GM12891 (cell line): ENCODE results near the gene SLC6A19.
"Not testable (repeated sequence)": the region's sequence is repeated elsewhere in the genome, so short reads cannot be mapped to it uniquely, and the experiment has no call there.

Source experiments
- DNase-seq: peaks from one replicate; pipeline ENCODE4 v3.0.0; 2011; ENCODE audit warnings: low spot score; ENCODE audit not compliant: insufficient read length
- FAIRE-seq: peaks from 2 replicates; lab custom pipeline; 2011; peaks lifted over from hg19 to GRCh38; lab: Jason Lieb, UNC
- PAX5 ChIP-seq: IDR thresholded peaks from 2 replicates; pipeline ENCODE4 v1.6.1; 2011; ENCODE audit warnings: low read length, moderate library complexity, mild to moderate bottlenecking; ENCODE audit not compliant: insufficient read depth, severe bottlenecking
- POLR2A ChIP-seq: IDR thresholded peaks from 2 replicates; pipeline ENCODE4 v1.6.1; 2011; ENCODE audit warnings: low read depth, low read length, control low read depth
- POLR2AphosphoS5 ChIP-seq: IDR thresholded peaks from 2 replicates; pipeline ENCODE4 v1.6.1; 2011; ENCODE audit warnings: low read depth, low read length, control low read depth
- POU2F2 ChIP-seq: IDR thresholded peaks from 2 replicates; pipeline ENCODE4 v1.6.1; 2011; ENCODE audit warnings: low read depth, mild to moderate bottlenecking, control low read depth, low read length, moderate library complexity
- SPI1 ChIP-seq: IDR thresholded peaks from 2 replicates; pipeline ENCODE4 v1.6.1; 2011; ENCODE audit warnings: low read depth, low read length, control low read depth
- TAF1 ChIP-seq: IDR thresholded peaks from 2 replicates; pipeline ENCODE4 v1.6.1; 2011; ENCODE audit warnings: low read depth, low read length, control low read depth

The SLC6A19 gene

GRCh38 chr5:1226231-1226630, 24.8 kb downstream of the SLC6A19 start:
- FAIRE-seq (no peak), DNase-seq (no peak)
- TF ChIP-seq TAF1 (no peak), PAX5 (no peak), SPI1 (no peak), POLR2AphosphoS5 (no peak), POLR2A (no peak), POU2F2 (no peak)

GRCh38 chr5:1226839-1227581, 25.6 kb downstream of the SLC6A19 start:
- TF ChIP-seq POU2F2 (no peak), POLR2AphosphoS5 (no peak), SPI1 (no peak), POLR2A (no peak), PAX5 (no peak), TAF1 (no peak)
- DNase-seq (no peak), FAIRE-seq (no peak)

- TF ChIP-seq SPI1 (no peak), POLR2AphosphoS5 (no peak), POLR2A (no peak), PAX5 (no peak), TAF1 (no peak), POU2F2 (no peak)
- DNase-seq, result no peak
- no peak for FAIRE-seq
Observed at GRCh38 chr5:1227667-1228066, 26.3 kb downstream of the SLC6A19 start.

GRCh38 chr5:1228120-1228519, 26.7 kb downstream of the SLC6A19 start:
- no peak for FAIRE-seq

GRCh38 chr5:1229023-1229422, 27.6 kb downstream of the SLC6A19 start:
- not testable (repeated sequence) for FAIRE-seq, DNase-seq

More at GRCh38 chr5:1228120-1228519, 26.7 kb downstream of the SLC6A19 start:
- DNase-seq, result no peak
- no peak for TF ChIP-seq SPI1
- no peak for TF ChIP-seq TAF1
- TF ChIP-seq POU2F2, result no peak
- no peak for TF ChIP-seq PAX5
- TF ChIP-seq POLR2A, result no peak
- TF ChIP-seq POLR2AphosphoS5, result no peak

- TF ChIP-seq PAX5 (no peak), SPI1 (no peak), TAF1 (no peak), POLR2A (no peak), POU2F2 (no peak), POLR2AphosphoS5 (no peak)
- DNase-seq, result no peak
- FAIRE-seq, result no peak
Observed at GRCh38 chr5:1229822-1230221, 28.4 kb downstream of the SLC6A19 start.

- FAIRE-seq, result no peak
- TF ChIP-seq SPI1 (no peak), POU2F2 (no peak), PAX5 (no peak), POLR2A (no peak), TAF1 (no peak), POLR2AphosphoS5 (no peak)
Observed at GRCh38 chr5:1230551-1230950, 29.2 kb downstream of the SLC6A19 start.

GRCh38 chr5:1231354-1231905, 30.0 kb downstream of the SLC6A19 start:
- TF ChIP-seq TAF1 (no peak), POLR2AphosphoS5 (no peak)
- no peak for FAIRE-seq
- DNase-seq, result no peak

More at GRCh38 chr5:1230551-1230950, 29.2 kb downstream of the SLC6A19 start:
- DNase-seq, result no peak

GRCh38 chr5:1232780-1233179, 31.4 kb downstream of the SLC6A19 start:
- TF ChIP-seq POLR2A (no peak), POU2F2 (no peak), POLR2AphosphoS5 (no peak), SPI1 (no peak), TAF1 (no peak), PAX5 (no peak)
- FAIRE-seq (no peak), DNase-seq (no peak)

GRCh38 chr5:1235379-1235778, 34.0 kb downstream of the SLC6A19 start:
- FAIRE-seq, result no peak
- DNase-seq, result no peak
- TF ChIP-seq POU2F2, result no peak
- TF ChIP-seq SPI1, result no peak
- no peak for TF ChIP-seq POLR2AphosphoS5
- no peak for TF ChIP-seq PAX5
- TF ChIP-seq TAF1, result no peak
- no peak for TF ChIP-seq POLR2A
